GM18951 (cell line): ENCODE results near the gene HGD.
"Not testable (repeated sequence)": the region's sequence is repeated elsewhere in the genome, so short reads cannot be mapped to it uniquely, and the experiment has no call there.

ENCODE experiments used
- POLR2A ChIP-seq: IDR thresholded peaks from 4 replicates; pipeline ENCODE4 v1.6.1; 2011; ENCODE audit warnings: mild to moderate bottlenecking; ENCODE audit not compliant: insufficient read length, insufficient read depth; ENCODE audit errors: extremely low read depth
- in situ Hi-C: fragments of 300-500 bp; cut with MboI; formaldehyde crosslinking; loops from one replicate; pipeline ENCODE4 v1.12.0; 2022; ENCODE audit warnings: low sequenced_read_pairs, mixed read lengths, inconsistent platforms; ENCODE audit not compliant: unreplicated experiment

HGD gene, protein sequence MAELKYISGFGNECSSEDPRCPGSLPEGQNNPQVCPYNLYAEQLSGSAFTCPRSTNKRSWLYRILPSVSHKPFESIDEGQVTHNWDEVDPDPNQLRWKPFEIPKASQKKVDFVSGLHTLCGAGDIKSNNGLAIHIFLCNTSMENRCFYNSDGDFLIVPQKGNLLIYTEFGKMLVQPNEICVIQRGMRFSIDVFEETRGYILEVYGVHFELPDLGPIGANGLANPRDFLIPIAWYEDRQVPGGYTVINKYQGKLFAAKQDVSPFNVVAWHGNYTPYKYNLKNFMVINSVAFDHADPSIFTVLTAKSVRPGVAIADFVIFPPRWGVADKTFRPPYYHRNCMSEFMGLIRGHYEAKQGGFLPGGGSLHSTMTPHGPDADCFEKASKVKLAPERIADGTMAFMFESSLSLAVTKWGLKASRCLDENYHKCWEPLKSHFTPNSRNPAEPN

GRCh38 chr3:120682095-120682681, at the start of gene HGD:
Gene HGD, minus strand, starts transcription at chr3:120682239. Its CDS starts 128 bp downstream, at chr3:120682111.
- no peak for TF ChIP-seq POLR2A
- in situ Hi-C loops, result no loop called here

DNA sequence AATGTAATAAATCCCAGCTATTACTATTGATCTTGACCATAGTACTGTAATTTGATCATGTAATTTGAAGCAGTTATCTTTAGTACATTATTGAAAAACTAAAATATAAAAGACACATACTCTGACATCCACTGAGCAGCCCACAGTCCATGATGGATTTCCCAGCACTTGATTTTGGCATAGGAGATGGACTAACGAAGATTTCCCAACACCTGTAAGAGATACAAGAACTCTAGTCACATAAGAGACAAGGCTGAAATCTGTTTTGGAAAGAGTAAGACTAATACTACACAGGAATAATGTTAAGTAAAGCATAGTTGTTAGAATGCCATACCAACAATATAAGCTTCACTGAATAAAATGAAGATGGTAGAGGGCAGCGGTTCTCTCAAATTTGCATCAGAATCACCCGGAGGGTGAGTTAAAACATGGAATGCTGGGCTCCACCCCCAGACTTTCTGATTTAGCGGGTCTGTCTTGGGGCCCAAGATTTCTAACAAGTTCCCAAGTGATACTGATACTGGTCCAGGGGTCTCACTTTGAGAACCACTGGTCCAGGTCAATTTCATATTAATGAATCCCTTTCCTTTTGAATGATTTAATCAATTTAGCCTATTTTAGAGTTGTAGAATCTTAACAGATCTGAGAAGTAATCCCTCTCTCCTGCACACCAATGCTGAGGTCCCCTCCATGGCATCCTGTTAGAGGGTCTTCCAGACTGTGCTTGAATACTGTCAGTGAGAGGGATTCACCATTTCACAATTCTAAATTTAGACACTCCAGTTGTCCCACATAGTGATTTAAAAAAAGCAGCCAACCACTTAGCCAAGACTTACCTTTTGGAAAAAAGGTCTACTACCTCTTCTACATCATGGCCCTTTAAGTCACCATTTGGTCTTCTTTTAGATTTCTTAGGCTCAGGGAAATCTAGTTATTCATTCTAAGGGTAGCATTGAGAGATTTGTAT, 48.8 kb upstream of the HGD start:
- TF ChIP-seq POLR2A, result no peak
- in situ Hi-C loops, result no loop called here

GRCh38 chr3:120726791-120727190, 44.8 kb upstream of the HGD start:
- no peak for TF ChIP-seq POLR2A

DNA sequence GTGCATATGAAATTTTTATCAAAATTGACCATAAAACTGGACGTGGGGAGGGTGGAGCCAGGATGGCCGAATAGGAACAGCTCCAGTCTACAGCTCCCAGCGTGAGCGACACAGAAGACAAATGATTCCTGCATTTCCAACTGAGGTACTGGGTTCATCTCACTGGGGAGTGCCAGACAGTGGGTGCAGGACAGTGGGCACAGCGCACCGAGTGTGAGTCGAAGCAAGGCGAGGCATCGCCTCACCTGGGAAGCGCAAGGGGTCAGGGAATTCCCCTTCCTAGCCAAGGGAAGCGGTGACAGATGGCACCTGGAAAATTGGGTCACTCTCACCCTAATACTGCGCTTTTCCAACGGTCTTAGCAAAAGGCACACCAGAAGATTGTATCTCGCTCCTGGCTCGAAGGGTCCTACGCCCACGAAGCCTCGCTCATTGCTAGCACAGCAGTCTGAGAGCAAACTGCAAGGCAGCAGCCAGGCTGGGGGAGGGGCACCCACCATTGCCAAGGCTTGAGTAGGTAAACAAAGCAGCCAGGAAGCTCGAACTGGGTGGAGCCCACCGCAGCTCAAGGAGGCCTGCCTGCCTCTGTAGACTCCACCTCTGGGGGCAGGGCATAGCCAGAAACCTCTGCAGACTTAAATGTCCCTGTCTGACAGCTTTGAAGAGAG, 37.3 kb upstream of the HGD start:
- in situ Hi-C loops, result not testable (repeated sequence)

More at GRCh38 chr3:120726791-120727190, 44.8 kb upstream of the HGD start:
- in situ Hi-C loops, result no loop called here

DNA sequence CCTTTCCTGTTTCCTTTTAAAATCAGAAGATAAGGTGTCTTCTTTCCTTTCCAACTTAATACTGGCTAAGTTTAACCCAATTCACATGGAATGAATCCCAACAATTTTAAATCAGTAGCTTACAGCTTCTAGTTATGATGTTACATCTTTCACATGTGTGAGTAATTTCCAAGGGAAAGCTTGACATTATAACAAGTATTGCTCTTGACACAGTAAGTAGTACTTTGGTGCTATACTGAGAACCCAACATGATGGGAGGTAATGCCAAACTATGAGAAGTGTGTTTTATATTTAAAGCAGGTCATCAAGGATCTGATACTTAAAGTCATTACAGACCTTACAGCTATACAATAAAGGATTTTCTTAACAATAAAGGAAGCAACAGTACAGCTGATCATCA, 31.2 kb upstream of the HGD start:
- in situ Hi-C loops, result no loop called here
- TF ChIP-seq POLR2A, result no peak

GRCh38 chr3:120710369-120710768, 28.3 kb upstream of the HGD start:
- in situ Hi-C loops, result no loop called here

GRCh38 chr3:120708408-120708807, 26.4 kb upstream of the HGD start:
- in situ Hi-C loops, result no loop called here
- no peak for TF ChIP-seq POLR2A

More at GRCh38 chr3:120710369-120710768, 28.3 kb upstream of the HGD start:
- no peak for TF ChIP-seq POLR2A

DNA sequence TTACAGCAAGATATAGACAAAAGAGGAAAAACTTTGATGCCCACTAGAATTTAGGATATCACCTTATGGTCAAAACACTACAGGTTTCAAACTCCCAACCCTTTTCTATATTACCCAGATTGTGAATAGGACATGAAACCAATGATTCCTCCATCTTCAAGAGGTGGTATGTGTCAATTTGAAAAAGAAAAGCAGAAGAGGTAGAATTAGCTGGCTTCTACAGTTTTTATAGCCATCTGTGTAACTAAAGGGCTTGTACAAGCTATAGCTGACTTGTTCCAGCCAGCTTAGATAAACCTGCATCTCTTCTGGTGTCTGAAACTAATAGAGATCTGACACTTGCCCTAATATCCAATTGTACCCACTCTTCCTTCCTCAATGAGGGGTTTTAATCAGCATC, 24.9 kb upstream of the HGD start:
- in situ Hi-C loops, result no loop called here
- no peak for TF ChIP-seq POLR2A

GRCh38 chr3:120705884-120706582, 24.0 kb upstream of the HGD start:
- in situ Hi-C loops, result no loop called here
- no peak for TF ChIP-seq POLR2A

GRCh38 chr3:120699333-120699732, 17.3 kb upstream of the HGD start:
- no peak for TF ChIP-seq POLR2A
- in situ Hi-C loops, result no loop called here

GRCh38 chr3:120693439-120694171, 11.6 kb upstream of the HGD start:
- in situ Hi-C loops, result no loop called here
- TF ChIP-seq POLR2A, result no peak
